H1 (cell line): ENCODE measurements around the gene BRICD5. TPM values are rescaled to one million over a fixed set of nuclear protein-coding genes. Genes with fewer than 3 reads are reported as not detected.
"Not testable (repeated sequence)": the region's sequence is repeated elsewhere in the genome, so short reads cannot be mapped to it uniquely, and the experiment has no call there.

Source experiments
- CTCF ChIA-PET: fragments of 300-600 bp; sonication (Branson Sonifier 250); formaldehyde crosslinking; loops from one replicate; lab custom pipeline; 2021; ENCODE audit not compliant: partially characterized antibody; lab: Charles Lee
- POLR2A ChIA-PET: fragments of 300-600 bp; sonication (Branson Sonifier 250); formaldehyde crosslinking; loops from one replicate; lab custom pipeline; 2021; ENCODE audit warnings: inconsistent platforms; ENCODE audit not compliant: partially characterized antibody; lab: Charles Lee
- DNase-seq, 2 experiments: peaks; one replicate each; pipeline versions ENCODE4 v3.0.0 to v3.0.0-alpha.2; 2010 to 2022; ENCODE audit warnings: low spot score in 2 of 2, low read depth in 1 of 2, mixed read lengths in 1 of 2
- FAIRE-seq: peaks from 2 replicates; lab custom pipeline; 2011; peaks lifted over from hg19 to GRCh38; lab: Jason Lieb, UNC
- H2AFZ ChIP-seq: 2 replicates; pipeline ENCODE4 v1.8.1; 2012; ENCODE audit warnings: low read length, inconsistent platforms
- H2AK5ac ChIP-seq: 2 replicates; pipeline ENCODE4 v1.6.1; 2013; ENCODE audit warnings: low read depth, low read length
- H2BK120ac ChIP-seq: replicated peaks from 2 replicates; pipeline ENCODE3; 2013; ENCODE audit warnings: low read depth, low read length, inconsistent platforms
- H2BK12ac ChIP-seq: 2 replicates; pipeline ENCODE4 v1.6.1; 2013; ENCODE audit warnings: low read depth, low read length
- H2BK15ac ChIP-seq: 2 replicates; pipeline ENCODE4 v1.6.1; 2013; ENCODE audit warnings: low read length
- H2BK20ac ChIP-seq: 2 replicates; pipeline ENCODE4 v1.6.1; 2013; ENCODE audit warnings: low read length
- H2BK5ac ChIP-seq: 2 replicates; pipeline ENCODE4 v1.6.1; 2013; ENCODE audit warnings: low read depth, low read length
- H3K14ac ChIP-seq: 2 replicates; pipeline ENCODE4 v1.6.1; 2013; ENCODE audit warnings: inconsistent platforms; ENCODE audit not compliant: insufficient read length
- H3K18ac ChIP-seq: 2 replicates; pipeline ENCODE4 v1.6.1; 2013; ENCODE audit warnings: low read length; ENCODE audit errors: extremely low read depth
- H3K23ac ChIP-seq: 2 replicates; pipeline ENCODE4 v1.6.1; 2013; ENCODE audit warnings: inconsistent platforms; ENCODE audit not compliant: insufficient read length
- H3K23me2 ChIP-seq: 2 replicates; pipeline ENCODE4 v1.6.1; 2013; ENCODE audit warnings: low read depth, low read length
- H3K27ac ChIP-seq: 2 replicates; pipeline ENCODE4 v1.6.1; 2011; ENCODE audit warnings: low read depth, low read length, inconsistent platforms
- H3K27me3 ChIP-seq, 4 experiments: replicated peaks in 1 of 4; 1 replicate in 1 of 4; 2 replicates in 3 of 4; pipeline versions ENCODE4 v1.6.1 to v1.8.1; 2011 to 2013; ENCODE audit warnings: low read length in 3 of 4, mild to moderate bottlenecking in 3 of 4, inconsistent platforms in 2 of 4, mixed read lengths in 2 of 4, moderate library complexity in 1 of 4; ENCODE audit not compliant: control insufficient read depth in 3 of 4, insufficient read depth in 3 of 4; ENCODE audit errors: extremely low read depth in 1 of 4
- H3K36me3 ChIP-seq, 4 experiments: 2 replicates each; pipeline versions ENCODE4 v1.6.1 to v1.8.1; 2011 to 2013; ENCODE audit warnings: mild to moderate bottlenecking in 4 of 4, low read length in 3 of 4, moderate library complexity in 2 of 4, control low read depth in 1 of 4, inconsistent platforms in 1 of 4; ENCODE audit not compliant: insufficient read depth in 4 of 4, control insufficient read depth in 2 of 4
- H3K4ac ChIP-seq: replicated peaks from 2 replicates; pipeline ENCODE3; 2013; ENCODE audit warnings: low read length, low read depth, mixed read lengths, inconsistent platforms; ENCODE audit not compliant: insufficient read length
- H3K4me1 ChIP-seq, 4 experiments: replicated peaks in 1 of 4; 1 replicate in 1 of 4; 2 replicates in 3 of 4; pipeline versions ENCODE4 v1.6.1 to v1.8.1; 2011 to 2013; ENCODE audit warnings: low read length in 3 of 4, inconsistent platforms in 2 of 4, mixed read lengths in 1 of 4; ENCODE audit not compliant: insufficient read depth in 4 of 4, control insufficient read depth in 3 of 4
- H3K4me2 ChIP-seq, 2 experiments: 2 replicates each; pipeline versions ENCODE4 v1.6.1 to v1.8.1; 2011 to 2013; ENCODE audit warnings: low read depth in 2 of 2, low read length in 2 of 2, control low read depth in 1 of 2, inconsistent platforms in 1 of 2, mild to moderate bottlenecking in 1 of 2; ENCODE audit not compliant: insufficient read depth in 1 of 2
- H3K4me3 ChIP-seq, 4 experiments: fragments of 200-600, 300-600 bp in 1 of 4; sonication (generic), shearing (Covaris generic), sonication (Bioruptor Twin) in 1 of 4; 2 replicates each; pipeline versions ENCODE4 v1.5.1 to v1.8.1; 2011 to 2016; ENCODE audit warnings: low read length in 4 of 4, low read depth in 3 of 4, control low read depth in 2 of 4, inconsistent platforms in 2 of 4, mild to moderate bottlenecking in 2 of 4, mixed read lengths in 1 of 4, moderate library complexity in 1 of 4; ENCODE audit not compliant: insufficient read depth in 2 of 4; ENCODE audit errors: extremely low read depth in 1 of 4
- H3K56ac ChIP-seq: replicated peaks from 2 replicates; pipeline ENCODE3; 2013; ENCODE audit warnings: low read depth, mild to moderate bottlenecking, mixed read lengths, low read length, inconsistent platforms; ENCODE audit not compliant: insufficient read length
- H3K79me1 ChIP-seq: 2 replicates; pipeline ENCODE4 v1.6.1; 2013; ENCODE audit warnings: low read depth, low read length, control low read depth
- H3K79me2 ChIP-seq, 2 experiments: 2 replicates each; pipeline versions ENCODE4 v1.6.1 to v1.8.1; 2012 to 2013; ENCODE audit warnings: low read length in 2 of 2, mild to moderate bottlenecking in 2 of 2, inconsistent platforms in 1 of 2; ENCODE audit not compliant: insufficient read depth in 2 of 2, control insufficient read depth in 1 of 2
- H3K9ac ChIP-seq, 4 experiments: replicated peaks in 1 of 4; 1 replicate in 1 of 4; 2 replicates in 3 of 4; pipeline versions ENCODE4 v1.6.1 to v1.8.1; 2011 to 2013; ENCODE audit warnings: low read depth in 3 of 4, low read length in 3 of 4, control low read depth in 2 of 4, mild to moderate bottlenecking in 2 of 4, moderate library complexity in 2 of 4, inconsistent platforms in 1 of 4; ENCODE audit errors: extremely low read depth in 1 of 4
- H3K9me3 ChIP-seq, 2 experiments: 2 replicates each; pipeline versions ENCODE4 v1.6.1 to v1.8.1; 2012 to 2013; ENCODE audit warnings: mild to moderate bottlenecking in 2 of 2, moderate library complexity in 2 of 2, control low read depth in 1 of 2, inconsistent platforms in 1 of 2, low read depth in 1 of 2, low read length in 1 of 2, mixed read lengths in 1 of 2; ENCODE audit not compliant: insufficient read depth in 2 of 2
- H4K20me1 ChIP-seq, 2 experiments: replicated peaks in 1 of 2; 2 replicates each; pipeline versions ENCODE3 to v1.8.1; 2011 to 2013; ENCODE audit warnings: inconsistent platforms in 2 of 2, low read length in 2 of 2, mild to moderate bottlenecking in 1 of 2; ENCODE audit not compliant: insufficient read depth in 2 of 2, control insufficient read depth in 1 of 2
- H4K5ac ChIP-seq: 2 replicates; pipeline ENCODE4 v1.6.1; 2013; ENCODE audit warnings: low read length, low read depth, mixed read lengths, inconsistent platforms; ENCODE audit not compliant: insufficient read length
- H4K8ac ChIP-seq: 2 replicates; pipeline ENCODE4 v1.8.0; 2013; ENCODE audit warnings: mild to moderate bottlenecking, moderate library complexity, low read length, inconsistent platforms; ENCODE audit not compliant: insufficient read depth; ENCODE audit errors: extremely low read depth
- H4K91ac ChIP-seq: replicated peaks from 2 replicates; pipeline ENCODE3; 2013; ENCODE audit warnings: low read length, mixed read lengths, inconsistent platforms; ENCODE audit not compliant: insufficient read length
- FOSL1 ChIP-seq: IDR thresholded peaks from 2 replicates; pipeline ENCODE4 v1.6.1; 2011; ENCODE audit warnings: mild to moderate bottlenecking, low read depth, low read length, moderate library complexity; ENCODE audit not compliant: insufficient read depth
- KDM4A ChIP-seq: IDR thresholded peaks from one replicate; pipeline ENCODE4 v1.7.1; 2012; ENCODE audit warnings: low read depth, mild to moderate bottlenecking, moderate library complexity, low read length, inconsistent platforms; ENCODE audit not compliant: severe bottlenecking
- WGBS, 2 experiments: shearing (Covaris generic) in 1 of 2; methylation state at CpG; one replicate each; pipeline versions ENCODE4 v1.1.6 to v1.1.7; 2013 to 2015; ENCODE audit warnings: low lambda C conversion rate in 2 of 2, mixed read lengths in 2 of 2, inconsistent platforms in 1 of 2, low coverage in 1 of 2, missing lambda C conversion rate in 1 of 2; ENCODE audit not compliant: insufficient replicate concordance in 2 of 2, insufficient coverage in 1 of 2, insufficient read length in 1 of 2; ENCODE audit errors: extremely low coverage in 1 of 2, missing lambda C conversion rate in 1 of 2; 5-methylcytosine and 5-hydroxymethylcytosine counted together
- polyA plus RNA-seq, 7 experiments: library from polyadenylated mRNA; depleted of rRNA in 3 of 7; stranded (reverse) in 5 of 7; unstranded in 2 of 7; fragments of >200 nt in 5 of 7; fragments of 200-250 nt in 2 of 7; gene quantifications; 1 replicate in 5 of 7; 2 replicates in 1 of 7; 4 replicates in 1 of 7; pipeline versions ENCODE4 v1.2.1 to v1.2.3, GENCODE V29; 2011 to 2013; ENCODE audit warnings: missing spikeins in 2 of 7, mixed read lengths in 2 of 7
- total RNA-seq: library from RNA; stranded (reverse); fragmentation: NEBNext Ultra II Directional; extraction: Animal tissue kit (Norgen Biotek cat#: 25700); gene quantifications from 2 replicates; pipeline ENCODE4 v1.2.1, GENCODE V29; 2021

Gene BRICD5
- total and polyA plus RNA-seq, 2 of the 8 experiments (the other 6 are each of a cell fraction or from before 2014, with no cell fraction given): 8.5 to 14.2 TPM

DNA sequence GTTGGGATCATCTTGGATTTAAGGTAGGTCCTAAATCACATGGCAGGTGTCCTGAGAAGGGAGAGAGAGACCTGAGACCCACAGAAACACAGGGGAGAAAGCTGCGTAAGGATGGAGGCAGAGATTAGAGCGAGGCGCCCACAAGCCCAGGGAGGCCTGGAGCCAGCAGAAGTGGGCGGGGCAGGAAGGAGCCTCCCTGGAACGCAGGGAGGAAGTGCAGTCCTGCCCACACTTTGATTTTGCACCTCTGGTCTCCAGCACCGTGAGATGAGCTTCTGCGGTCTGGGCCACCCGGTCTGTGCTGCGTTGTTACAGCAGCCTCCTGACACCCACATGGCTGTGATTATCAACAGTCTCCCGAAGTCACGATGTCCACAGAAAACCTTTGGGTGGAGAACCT, 31.9 kb upstream of the BRICD5 start (continued):
- TF ChIP-seq KDM4A (no peak), FOSL1 (no peak)

DNA sequence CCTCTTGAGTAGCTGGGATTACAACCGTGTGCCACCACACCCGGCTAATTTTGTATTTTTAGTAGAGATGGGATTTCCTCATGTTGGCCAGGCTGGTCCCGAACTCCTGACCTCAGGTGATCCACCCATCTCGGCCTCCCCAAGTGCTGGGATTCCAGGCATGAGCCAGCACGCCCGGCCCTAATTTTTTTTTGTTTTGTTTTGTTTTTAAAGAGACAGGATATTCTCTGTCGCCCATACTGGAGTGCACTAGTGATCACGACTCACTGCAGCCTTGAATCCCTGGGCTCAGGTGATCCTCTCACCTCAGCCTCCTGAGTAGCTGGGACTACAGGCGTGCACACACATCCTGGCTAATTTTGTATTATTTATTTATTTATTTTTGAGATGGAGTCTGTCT, 29.7 kb upstream of the BRICD5 start:
- FAIRE-seq, H3K9me3 ChIP-seq, H4K5ac ChIP-seq, H3K18ac ChIP-seq, H3K79me2 ChIP-seq, H2AK5ac ChIP-seq, H3K56ac ChIP-seq, H2BK12ac ChIP-seq, DNase-seq, H4K91ac ChIP-seq, H2BK15ac ChIP-seq, H3K4me2 ChIP-seq, H2BK20ac ChIP-seq, H3K14ac ChIP-seq, H3K4ac ChIP-seq, H4K8ac ChIP-seq, H3K27ac ChIP-seq, H3K4me3 ChIP-seq, H2AFZ ChIP-seq, H3K23ac ChIP-seq, H2BK120ac ChIP-seq, H2BK5ac ChIP-seq, H3K79me1 ChIP-seq, H3K9ac ChIP-seq: not testable (repeated sequence)
- Histone ChIP-seq H4K20me1 (peaks cover 4 to 20% of the 10 kb centered on the region in 2 experiments), H3K27me3 (peaks cover 4 to 20% (median 16%) of the 10 kb centered on the region in 4 experiments; a peak in 6 of 7 replicates), H3K4me1 (peaks cover 0 to 19% (median 10%) of the 10 kb centered on the region in 4 experiments; a peak in 5 of 7 replicates), H3K23me2 (peaks cover 16% of the 10 kb centered on the region; the same call in 1 of the 2 replicates), H3K36me3 (peaks cover 10 to 32% (median 18%) of the 10 kb centered on the region in 4 experiments; a peak in 7 of 8 replicates)
- 91% methylated on average over 9 of the region's 9 CpGs; no CpG with 5 or more reads in 1 of the 2 experiments for WGBS, 2 experiments
- ChIA-PET CTCF (interaction anchor here (0.6 to 1.6 kb wide), 4 partner anchors 12 to 188 kb away, joined by 3 to 6 read pairs (median 3); partner anchors contain the start of gene ECI1), POLR2A (interaction anchor here (0.6 to 8.6 kb wide), 5 partner anchors 8 to 232 kb away, joined by 3 to 181 read pairs (median 4); partner anchors contain the start of genes ECI1 and PGP)
